H1 (cell line): ENCODE results near the gene CCDC24. TPM values are rescaled to one million over a fixed set of nuclear protein-coding genes. Genes with fewer than 3 reads are reported as not detected.

Experiments used
- BCL11A ChIP-seq, 2 experiments: IDR thresholded peaks; one replicate each; pipeline ENCODE4 v1.6.1; 2011; ENCODE audit warnings: low read depth in 2 of 2, low read length in 2 of 2, mild to moderate bottlenecking in 2 of 2
- CHD2 ChIP-seq: IDR thresholded peaks from 2 replicates; pipeline ENCODE4 v1.6.1; 2012; ENCODE audit warnings: low read length, improper control_type of control experiment
- CTCF ChIP-seq, 3 experiments: IDR thresholded peaks; 1 replicate in 2 of 3; 2 replicates in 1 of 3; pipeline versions ENCODE4 v1.5.1 to v1.6.1; 2011; ENCODE audit warnings: low read length in 3 of 3, mild to moderate bottlenecking in 3 of 3, inconsistent platforms in 2 of 3, low read depth in 1 of 3, moderate library complexity in 1 of 3; ENCODE audit not compliant: insufficient read depth in 1 of 3; ENCODE audit errors: control extremely low read depth in 1 of 3
- KDM5A ChIP-seq: fragments of 200-600 bp; IDR thresholded peaks from 2 replicates; pipeline ENCODE4 v1.7.1; 2012; ENCODE audit warnings: mild to moderate bottlenecking, low read length, inconsistent platforms, mixed read lengths
- MAX ChIP-seq: IDR thresholded peaks from 2 replicates; pipeline ENCODE4 v1.6.1; 2012; ENCODE audit warnings: inconsistent platforms
- RBBP5 ChIP-seq: IDR thresholded peaks from 2 replicates; pipeline ENCODE4 v1.7.1; 2012; ENCODE audit warnings: low read depth, mild to moderate bottlenecking, inconsistent platforms, low read length, moderate library complexity, borderline replicate concordance
- SIX5 ChIP-seq: IDR thresholded peaks from 2 replicates; pipeline ENCODE4 v1.6.1; 2011; ENCODE audit warnings: mild to moderate bottlenecking, low read depth, low read length
- SP2 ChIP-seq: IDR thresholded peaks from 2 replicates; pipeline ENCODE4 v1.6.1; 2012; ENCODE audit warnings: mild to moderate bottlenecking, low read length, inconsistent platforms
- polyA plus RNA-seq, 7 experiments: library from polyadenylated mRNA; depleted of rRNA in 3 of 7; stranded (reverse) in 5 of 7; unstranded in 2 of 7; fragments of >200 nt in 5 of 7; fragments of 200-250 nt in 2 of 7; gene quantifications; 1 replicate in 5 of 7; 2 replicates in 1 of 7; 4 replicates in 1 of 7; pipeline versions ENCODE4 v1.2.1 to v1.2.3, GENCODE V29; 2011 to 2013; ENCODE audit warnings: missing spikeins in 2 of 7, mixed read lengths in 2 of 7
- total RNA-seq: library from RNA; stranded (reverse); fragmentation: NEBNext Ultra II Directional; extraction: Animal tissue kit (Norgen Biotek cat#: 25700); gene quantifications from 2 replicates; pipeline ENCODE4 v1.2.1, GENCODE V29; 2021
- TF ChIP-seq, protein P1 (sequence below): IDR thresholded peaks from 2 replicates; pipeline ENCODE4 v1.6.1; 2012; ENCODE audit warnings: inconsistent platforms

CCDC24 gene
- total and polyA plus RNA-seq, 2 of the 8 experiments (the other 6 are each of a cell fraction or from before 2014, with no cell fraction given) = 11.2 to 11.4 TPM

DNA sequence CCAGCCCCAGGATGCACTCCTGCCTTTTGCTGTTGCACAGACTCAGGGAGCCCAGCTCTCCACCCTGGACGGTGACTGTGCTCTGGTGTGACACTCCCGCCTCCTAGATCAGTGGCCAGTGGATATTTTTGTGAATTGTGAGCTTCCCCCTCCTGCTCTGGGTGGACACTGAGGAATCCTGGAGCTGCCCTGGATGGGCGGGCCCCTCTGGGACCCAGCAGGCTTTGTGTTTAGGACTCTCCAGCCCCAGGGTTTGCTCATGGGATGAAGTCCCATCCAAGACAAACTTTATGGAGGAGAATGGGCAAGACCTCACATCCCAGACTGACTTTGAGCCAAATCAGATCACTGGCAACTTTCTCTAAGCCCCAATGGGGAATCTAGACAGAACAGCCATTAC lies 23.8 kb downstream of the CCDC24 start (continued):
- TF ChIP-seq CTCF (IDR thresholded peaks at IDR 0.05; ENCODE audit: control extremely low read depth in 1 of 3, insufficient read depth in 1 of 3, low read depth in 1 of 3, low read length in 3 of 3) = no peak
- TF ChIP-seq BCL11A (IDR thresholded peaks at IDR 0.05; ENCODE audit: low read depth in 2 of 2, low read length in 2 of 2) = no peak
- no peak for TF ChIP-seq RBBP5
- TF ChIP-seq CHD2 = no peak
- TF ChIP-seq, protein P1, sequence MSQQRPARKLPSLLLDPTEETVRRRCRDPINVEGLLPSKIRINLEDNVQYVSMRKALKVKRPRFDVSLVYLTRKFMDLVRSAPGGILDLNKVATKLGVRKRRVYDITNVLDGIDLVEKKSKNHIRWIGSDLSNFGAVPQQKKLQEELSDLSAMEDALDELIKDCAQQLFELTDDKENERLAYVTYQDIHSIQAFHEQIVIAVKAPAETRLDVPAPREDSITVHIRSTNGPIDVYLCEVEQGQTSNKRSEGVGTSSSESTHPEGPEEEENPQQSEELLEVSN = no peak
- TF ChIP-seq SIX5 = no peak
- no peak for TF ChIP-seq KDM5A
- no peak for TF ChIP-seq SP2
- TF ChIP-seq MAX = no peak
